Measurements from ENCODE around the gene TNFRSF12A. TPM values are rescaled to one million over a fixed set of nuclear protein-coding genes. Genes with fewer than 3 reads are reported as not detected.

Gene TNFRSF12A
- total RNA-seq, 1 experiment from 2014 or later: 147 TPM

DNA sequence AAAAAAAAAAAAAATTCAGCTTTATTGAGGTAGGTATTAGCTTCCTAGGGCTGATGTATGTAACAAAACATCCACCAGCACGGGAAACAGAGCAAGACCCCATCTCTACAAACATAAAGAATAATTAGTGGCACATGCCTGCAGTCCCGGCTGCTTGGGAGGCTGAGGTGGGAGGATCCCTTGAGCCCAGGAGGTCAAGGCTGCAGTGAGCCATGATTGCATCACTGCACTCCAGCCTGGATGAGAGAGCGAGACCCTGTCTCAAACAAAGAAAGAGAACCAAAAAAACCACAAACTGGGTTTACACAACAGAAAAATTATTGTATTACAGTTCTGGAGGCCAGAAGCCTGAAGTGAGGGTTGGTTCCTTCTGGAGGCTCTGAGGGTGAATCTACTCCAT, 22.2 kb downstream of the TNFRSF12A start:
- no peak for DNase-seq
- Histone ChIP-seq H3K18ac (ENCODE audit: insufficient read length, low read depth, low read length) (no peak overlapping the region), H3K4ac (ENCODE audit: low read depth, low read length) (no peak overlapping the region), H3K56ac (ENCODE audit: insufficient read length, low read depth, low read length) (no peak overlapping the region), H2AFZ (ENCODE audit: low read length) (no peak overlapping the region), H4K91ac (ENCODE audit: insufficient read length, low read depth, low read length) (no peak overlapping the region), H4K20me1 (ENCODE audit: control insufficient read depth, insufficient read depth, insufficient read length) (no peaks in the 10 kb centered on the region), H3K4me1 (ENCODE audit: insufficient read depth, low read length) (no peaks in the 10 kb centered on the region; the same call in 1 of the 2 replicates), H3K23me2 (ENCODE audit: insufficient read length, low read depth, low read length, poor library complexity, severe bottlenecking) (peaks cover 18% of the 10 kb centered on the region), H4K5ac (ENCODE audit: insufficient read length, low read depth, low read length) (no peak overlapping the region), H3K27ac (ENCODE audit: insufficient read length, low read depth, low read length) (no peak overlapping the region), H2BK15ac (ENCODE audit: low read depth, low read length) (no peak overlapping the region), H2BK120ac (ENCODE audit: low read depth, low read length, poor library complexity, severe bottlenecking) (no peak overlapping the region), H3K27me3 (ENCODE audit: insufficient read depth, low read length) (no peaks in the 10 kb centered on the region), H3K79me2 (ENCODE audit: insufficient read depth, low read length) (no peaks in the 10 kb centered on the region), H3K79me1 (ENCODE audit: insufficient read depth, low read depth, low read length, poor library complexity, severe bottlenecking) (no peaks in the 10 kb centered on the region), H3K23ac (ENCODE audit: insufficient read length, low read depth, low read length) (no peak overlapping the region), H2AK5ac (ENCODE audit: insufficient read length, low read length) (no peak overlapping the region), H4K8ac (replicated peaks; ENCODE audit: insufficient read length, low read depth, low read length) (no peak overlapping the region), H3K9ac (ENCODE audit: extremely low read depth, insufficient read length, low read length) (no peak overlapping the region), H2BK20ac (ENCODE audit: low read depth, low read length, poor library complexity, severe bottlenecking) (no peak overlapping the region), H2BK5ac (ENCODE audit: insufficient read length, low read length) (no peak overlapping the region), H3K9me3 (ENCODE audit: control insufficient read depth, low read depth, low read length) (no peaks in the 10 kb centered on the region), H3T11ph (ENCODE audit: low read length) (no peak overlapping the region), H2BK12ac (ENCODE audit: insufficient read length, low read depth, low read length) (no peak overlapping the region), H3K4me2 (ENCODE audit: insufficient read depth, insufficient read length, low read length) (no peak overlapping the region), H3K14ac (ENCODE audit: insufficient read depth, low read length) (no peak overlapping the region)
- no CpG with 5 or more reads among the region's 3 CpGs for WGBS (ENCODE audit: extremely low coverage, insufficient read length, low lambda C conversion rate)
- Mint-ChIP-seq H3K4me1 (peaks cover 14 to 23% of the 10 kb centered on the region in 2 experiments), H3K36me3 (ENCODE audit: insufficient read depth in 1 of 3, low read depth in 3 of 3) (peaks cover 0 to 8% (median 4%) of the 10 kb centered on the region in 3 experiments; a peak in 2 of 7 replicates), H3K9me3 (peaks cover 0 to 3% of the 10 kb centered on the region in 2 experiments; a peak in 2 of 5 replicates), H3K4me3 (no peak overlapping the region), H3K27me3 (ENCODE audit: low read depth) (peaks cover 46% of the 10 kb centered on the region), H3K27ac (no peak overlapping the region; a peak in 1 of 7 replicates)
- TF ChIP-seq, protein P1, sequence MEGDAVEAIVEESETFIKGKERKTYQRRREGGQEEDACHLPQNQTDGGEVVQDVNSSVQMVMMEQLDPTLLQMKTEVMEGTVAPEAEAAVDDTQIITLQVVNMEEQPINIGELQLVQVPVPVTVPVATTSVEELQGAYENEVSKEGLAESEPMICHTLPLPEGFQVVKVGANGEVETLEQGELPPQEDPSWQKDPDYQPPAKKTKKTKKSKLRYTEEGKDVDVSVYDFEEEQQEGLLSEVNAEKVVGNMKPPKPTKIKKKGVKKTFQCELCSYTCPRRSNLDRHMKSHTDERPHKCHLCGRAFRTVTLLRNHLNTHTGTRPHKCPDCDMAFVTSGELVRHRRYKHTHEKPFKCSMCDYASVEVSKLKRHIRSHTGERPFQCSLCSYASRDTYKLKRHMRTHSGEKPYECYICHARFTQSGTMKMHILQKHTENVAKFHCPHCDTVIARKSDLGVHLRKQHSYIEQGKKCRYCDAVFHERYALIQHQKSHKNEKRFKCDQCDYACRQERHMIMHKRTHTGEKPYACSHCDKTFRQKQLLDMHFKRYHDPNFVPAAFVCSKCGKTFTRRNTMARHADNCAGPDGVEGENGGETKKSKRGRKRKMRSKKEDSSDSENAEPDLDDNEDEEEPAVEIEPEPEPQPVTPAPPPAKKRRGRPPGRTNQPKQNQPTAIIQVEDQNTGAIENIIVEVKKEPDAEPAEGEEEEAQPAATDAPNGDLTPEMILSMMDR (conservative IDR thresholded peaks at IDR 0.05): no peak

All from H9 (cell line).